Measurements from ENCODE around the gene ABHD14A.

ABHD14A gene

GRCh38 chr3:51968170-51968775 is 6.6 kb upstream of the ABHD14A start:
- no peaks in the 10 kb centered on the region for H3K79me2 ChIP-seq (ENCODE audit: insufficient read depth, low read length)

DNA sequence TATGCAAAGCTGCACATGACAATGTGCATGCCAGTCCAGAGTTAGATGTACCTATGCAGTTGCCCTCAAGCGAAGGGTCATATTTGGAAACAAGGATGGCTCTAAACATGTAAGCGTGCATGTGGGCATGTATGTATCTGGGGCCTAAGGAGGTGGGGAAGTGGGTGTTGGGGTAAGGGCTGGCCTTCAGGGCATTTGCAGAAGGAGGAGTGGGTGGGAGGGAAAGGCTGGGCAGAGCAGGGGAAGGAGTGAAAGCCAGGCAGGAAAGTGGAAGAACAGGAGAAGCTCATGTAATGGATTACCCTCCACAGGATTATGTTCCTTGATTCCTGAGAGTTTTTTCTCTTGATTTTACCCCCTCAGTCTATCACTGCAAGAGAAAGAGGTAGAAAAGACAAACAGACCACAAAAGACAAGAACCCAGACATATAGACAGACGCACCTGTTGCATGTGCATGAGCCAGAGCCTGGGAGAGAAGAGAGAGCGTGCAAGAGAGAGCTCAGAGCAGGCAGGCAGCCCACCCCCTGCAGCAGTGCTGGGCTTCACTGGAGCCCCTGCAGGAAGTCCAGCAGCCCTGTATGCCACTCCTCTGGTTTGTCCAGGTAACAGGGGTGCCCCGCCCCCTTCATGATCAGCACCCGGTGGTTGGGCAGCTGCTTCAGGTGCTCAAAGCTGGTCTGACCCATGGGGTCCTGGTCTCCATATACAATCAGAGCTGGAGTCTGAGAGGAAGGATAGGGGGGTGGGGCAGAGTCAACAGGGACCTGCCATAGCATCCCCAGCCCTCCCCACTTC is 5.8 kb upstream of the ABHD14A start:
- Histone ChIP-seq H3K9ac (ENCODE audit: low read length) (no peak overlapping the region), H4K20me1 (ENCODE audit: low read depth, low read length) (no peaks in the 10 kb centered on the region), H2AFZ (ENCODE audit: low read depth, low read length, severe bottlenecking) (no peak overlapping the region), H3K4me2 (ENCODE audit: low read depth, low read length, poor library complexity, severe bottlenecking) (no peak overlapping the region), H3K36me3 (ENCODE audit: low read length) (no peaks in the 10 kb centered on the region), H3K4me3 (ENCODE audit: insufficient read depth, low read length, poor library complexity, severe bottlenecking) (no peak overlapping the region), H3K9me2 (replicated peaks; ENCODE audit: insufficient read depth, low read length) (no peaks in the 10 kb centered on the region), H3K27ac (ENCODE audit: low read depth, low read length) (0 out of 2 replicates have a peak overlapping the region, but pooled peaks have one; percentile 15), H3K9me3 (ENCODE audit: insufficient read depth, low read length) (no peaks in the 10 kb centered on the region), H3K27me3 (ENCODE audit: low read length) (no peaks in the 10 kb centered on the region), H3K79me2 (ENCODE audit: insufficient read depth, low read length) (peaks cover 5% of the 10 kb centered on the region; the same call in 1 of the 2 replicates), H3F3A (ENCODE audit: insufficient read depth) (0 out of 2 replicates have a peak, but pooled peaks cover 7% of the 10 kb centered on the region)
- TF ChIP-seq, protein P1, sequence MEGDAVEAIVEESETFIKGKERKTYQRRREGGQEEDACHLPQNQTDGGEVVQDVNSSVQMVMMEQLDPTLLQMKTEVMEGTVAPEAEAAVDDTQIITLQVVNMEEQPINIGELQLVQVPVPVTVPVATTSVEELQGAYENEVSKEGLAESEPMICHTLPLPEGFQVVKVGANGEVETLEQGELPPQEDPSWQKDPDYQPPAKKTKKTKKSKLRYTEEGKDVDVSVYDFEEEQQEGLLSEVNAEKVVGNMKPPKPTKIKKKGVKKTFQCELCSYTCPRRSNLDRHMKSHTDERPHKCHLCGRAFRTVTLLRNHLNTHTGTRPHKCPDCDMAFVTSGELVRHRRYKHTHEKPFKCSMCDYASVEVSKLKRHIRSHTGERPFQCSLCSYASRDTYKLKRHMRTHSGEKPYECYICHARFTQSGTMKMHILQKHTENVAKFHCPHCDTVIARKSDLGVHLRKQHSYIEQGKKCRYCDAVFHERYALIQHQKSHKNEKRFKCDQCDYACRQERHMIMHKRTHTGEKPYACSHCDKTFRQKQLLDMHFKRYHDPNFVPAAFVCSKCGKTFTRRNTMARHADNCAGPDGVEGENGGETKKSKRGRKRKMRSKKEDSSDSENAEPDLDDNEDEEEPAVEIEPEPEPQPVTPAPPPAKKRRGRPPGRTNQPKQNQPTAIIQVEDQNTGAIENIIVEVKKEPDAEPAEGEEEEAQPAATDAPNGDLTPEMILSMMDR (IDR thresholded peaks at IDR 0.05; ENCODE audit: insufficient read depth, low read length, poor library complexity, severe bottlenecking): no peak
- no peak for TF ChIP-seq EZH2phosphoT487 (conservative IDR thresholded peaks at IDR 0.05; ENCODE audit: low read length)

More at GRCh38 chr3:51968170-51968775, 6.6 kb upstream of the ABHD14A start:
- Histone ChIP-seq H3K4me2 (ENCODE audit: low read depth, low read length, poor library complexity, severe bottlenecking) (peak overlapping the region; percentile 75), H3F3A (ENCODE audit: insufficient read depth) (0 out of 2 replicates have a peak, but pooled peaks cover 7% of the 10 kb centered on the region), H4K20me1 (ENCODE audit: low read depth, low read length) (no peaks in the 10 kb centered on the region), H3K9ac (ENCODE audit: low read length) (peak overlapping the region; percentile 62), H3K9me2 (replicated peaks; ENCODE audit: insufficient read depth, low read length) (no peaks in the 10 kb centered on the region), H3K4me3 (ENCODE audit: insufficient read depth, low read length, poor library complexity, severe bottlenecking) (peak overlapping the region; percentile 56), H3K36me3 (ENCODE audit: low read length) (no peaks in the 10 kb centered on the region), H3K9me3 (ENCODE audit: insufficient read depth, low read length) (no peaks in the 10 kb centered on the region), H2AFZ (ENCODE audit: low read depth, low read length, severe bottlenecking) (peak overlapping the region; percentile 42), H3K27ac (ENCODE audit: low read depth, low read length) (0 out of 2 replicates have a peak overlapping the region, but pooled peaks have one; percentile 32), H3K27me3 (ENCODE audit: low read length) (no peaks in the 10 kb centered on the region)
- TF ChIP-seq EZH2phosphoT487 (conservative IDR thresholded peaks at IDR 0.05; ENCODE audit: low read length): no peak
- TF ChIP-seq, protein P1 (IDR thresholded peaks at IDR 0.05; ENCODE audit: insufficient read depth, low read length, poor library complexity, severe bottlenecking): no peak

- H4K20me1 ChIP-seq (ENCODE audit: low read depth, low read length): no peaks in the 10 kb centered on the region
- no peak overlapping the region for H2AFZ ChIP-seq (ENCODE audit: low read depth, low read length, severe bottlenecking)
- peaks cover 10% of the 10 kb centered on the region; the same call in 1 of the 2 replicates for H3F3A ChIP-seq (ENCODE audit: insufficient read depth)
- no peaks in the 10 kb centered on the region for H3K9me2 ChIP-seq (replicated peaks; ENCODE audit: insufficient read depth, low read length)
- no peak overlapping the region for H3K27ac ChIP-seq (ENCODE audit: low read depth, low read length)
- no peaks in the 10 kb centered on the region for H3K36me3 ChIP-seq (ENCODE audit: low read length)
- peaks cover 5% of the 10 kb centered on the region; the same call in 1 of the 2 replicates for H3K79me2 ChIP-seq (ENCODE audit: insufficient read depth, low read length)
- H3K4me3 ChIP-seq (ENCODE audit: insufficient read depth, low read length, poor library complexity, severe bottlenecking): no peak overlapping the region
- no peaks in the 10 kb centered on the region for H3K9me3 ChIP-seq (ENCODE audit: insufficient read depth, low read length)
- H3K27me3 ChIP-seq (ENCODE audit: low read length): no peaks in the 10 kb centered on the region
- no peak overlapping the region for H3K4me2 ChIP-seq (ENCODE audit: low read depth, low read length, poor library complexity, severe bottlenecking)
- H3K9ac ChIP-seq (ENCODE audit: low read length): no peak overlapping the region
- TF ChIP-seq, protein P1 (IDR thresholded peaks at IDR 0.05; ENCODE audit: insufficient read depth, low read length, poor library complexity, severe bottlenecking): no peak
- no peak for TF ChIP-seq EZH2phosphoT487 (conservative IDR thresholded peaks at IDR 0.05; ENCODE audit: low read length)
Observed at GRCh38 chr3:51969841-51970240, 5.0 kb upstream of the ABHD14A start.

All from SU-DHL-6 (cell line).